ENCODE data around the gene TNRC6B. TPM values are rescaled to one million over a fixed set of nuclear protein-coding genes. Genes with fewer than 3 reads are reported as not detected.

The TNRC6B gene
- total RNA-seq, 1 experiment from 2014 or later, result 44.6 TPM

GRCh38 chr22:40348025-40348658 lies 170.4 kb downstream of the TNRC6B start:
- peaks cover 12% of the 10 kb centered on the region for H3K4me1 Mint-ChIP-seq (ENCODE audit: low read depth, unreplicated experiment)
- CTCF ChIA-PET, result interaction anchor here (1.2 to 1.4 kb wide), 2 partner anchors 293 to 304 kb away, joined by 4 read pairs; no protein-coding TSS in a partner anchor
- H3K36me3 Mint-ChIP-seq (ENCODE audit: insufficient read depth, unreplicated experiment), result peaks cover 56% of the 10 kb centered on the region
- H3K27me3 Mint-ChIP-seq (ENCODE audit: unreplicated experiment), result no peaks in the 10 kb centered on the region
- TF ChIP-seq, protein P1, sequence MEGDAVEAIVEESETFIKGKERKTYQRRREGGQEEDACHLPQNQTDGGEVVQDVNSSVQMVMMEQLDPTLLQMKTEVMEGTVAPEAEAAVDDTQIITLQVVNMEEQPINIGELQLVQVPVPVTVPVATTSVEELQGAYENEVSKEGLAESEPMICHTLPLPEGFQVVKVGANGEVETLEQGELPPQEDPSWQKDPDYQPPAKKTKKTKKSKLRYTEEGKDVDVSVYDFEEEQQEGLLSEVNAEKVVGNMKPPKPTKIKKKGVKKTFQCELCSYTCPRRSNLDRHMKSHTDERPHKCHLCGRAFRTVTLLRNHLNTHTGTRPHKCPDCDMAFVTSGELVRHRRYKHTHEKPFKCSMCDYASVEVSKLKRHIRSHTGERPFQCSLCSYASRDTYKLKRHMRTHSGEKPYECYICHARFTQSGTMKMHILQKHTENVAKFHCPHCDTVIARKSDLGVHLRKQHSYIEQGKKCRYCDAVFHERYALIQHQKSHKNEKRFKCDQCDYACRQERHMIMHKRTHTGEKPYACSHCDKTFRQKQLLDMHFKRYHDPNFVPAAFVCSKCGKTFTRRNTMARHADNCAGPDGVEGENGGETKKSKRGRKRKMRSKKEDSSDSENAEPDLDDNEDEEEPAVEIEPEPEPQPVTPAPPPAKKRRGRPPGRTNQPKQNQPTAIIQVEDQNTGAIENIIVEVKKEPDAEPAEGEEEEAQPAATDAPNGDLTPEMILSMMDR (IDR thresholded peaks at IDR 0.05; ENCODE audit: unreplicated experiment), result peak; percentile 66
- peak; percentile 55 for DNase-seq
- intact Hi-C loops (cut with micrococcal nuclease; ENCODE audit: unreplicated experiment), result loop anchor here (5.0 kb wide), 1 partner anchor 191 kb away; no protein-coding TSS in a partner anchor
- H3K4me3 Mint-ChIP-seq (ENCODE audit: low read depth, unreplicated experiment), result peak overlapping the region; percentile 88
- peak overlapping the region; percentile 43 for H3K27ac Mint-ChIP-seq (ENCODE audit: unreplicated experiment)
- no TSS peak for BruUV-seq (replicated peaks)
- no peaks in the 10 kb centered on the region for H3K9me3 Mint-ChIP-seq (ENCODE audit: low read depth, unreplicated experiment)

GRCh38 chr22:40352763-40353162 lies 175.0 kb downstream of the TNRC6B start:
- H3K36me3 Mint-ChIP-seq (ENCODE audit: insufficient read depth, unreplicated experiment), result peaks cover 54% of the 10 kb centered on the region
- no peak for DNase-seq
- H3K27ac Mint-ChIP-seq (ENCODE audit: unreplicated experiment), result no peak overlapping the region
- no peaks in the 10 kb centered on the region for H3K27me3 Mint-ChIP-seq (ENCODE audit: unreplicated experiment)
- BruUV-seq (replicated peaks), result no TSS peak
- H3K4me3 Mint-ChIP-seq (ENCODE audit: low read depth, unreplicated experiment), result no peak overlapping the region
- TF ChIP-seq, protein P1 (IDR thresholded peaks at IDR 0.05; ENCODE audit: unreplicated experiment), result no peak
- intact Hi-C loops (cut with micrococcal nuclease; ENCODE audit: unreplicated experiment), result no loop called here
- CTCF ChIA-PET, result no interaction called here
- no peaks in the 10 kb centered on the region for H3K9me3 Mint-ChIP-seq (ENCODE audit: low read depth, unreplicated experiment)
- peaks cover 5% of the 10 kb centered on the region for H3K4me1 Mint-ChIP-seq (ENCODE audit: low read depth, unreplicated experiment)

DNA sequence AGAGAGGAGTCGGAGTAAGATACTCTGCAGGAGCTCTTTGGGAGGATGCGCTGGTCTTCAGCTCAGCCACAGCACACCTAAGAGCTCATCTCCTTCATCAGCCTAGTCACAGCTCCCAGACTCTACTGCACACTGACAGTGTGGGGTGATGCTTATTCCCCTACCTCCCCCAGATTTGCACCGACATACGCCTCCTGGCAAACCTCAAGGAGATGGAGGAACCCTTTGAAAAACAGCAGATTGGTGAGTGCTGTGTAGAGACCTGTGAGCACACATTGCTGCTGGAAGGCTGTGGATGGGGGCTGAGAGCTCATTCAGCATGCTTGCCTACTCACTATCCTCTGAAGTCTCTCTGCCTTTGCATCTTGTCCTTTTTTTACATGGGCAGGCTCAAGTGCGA lies 183.4 kb downstream of the TNRC6B start:
- intact Hi-C loops (cut with micrococcal nuclease; ENCODE audit: unreplicated experiment), result no loop called here
- peaks cover 78% of the 10 kb centered on the region for H3K36me3 Mint-ChIP-seq (ENCODE audit: insufficient read depth, unreplicated experiment)
- no peak overlapping the region for H3K4me3 Mint-ChIP-seq (ENCODE audit: low read depth, unreplicated experiment)
- TF ChIP-seq, protein P1 (IDR thresholded peaks at IDR 0.05; ENCODE audit: unreplicated experiment), result no peak
- CTCF ChIA-PET, result no interaction called here
- no peaks in the 10 kb centered on the region for H3K9me3 Mint-ChIP-seq (ENCODE audit: low read depth, unreplicated experiment)
- H3K4me1 Mint-ChIP-seq (ENCODE audit: low read depth, unreplicated experiment), result no peaks in the 10 kb centered on the region
- no peaks in the 10 kb centered on the region for H3K27me3 Mint-ChIP-seq (ENCODE audit: unreplicated experiment)
- no peak overlapping the region for H3K27ac Mint-ChIP-seq (ENCODE audit: unreplicated experiment)
- BruUV-seq (replicated peaks), result no TSS peak
- DNase-seq, result no peak

DNA sequence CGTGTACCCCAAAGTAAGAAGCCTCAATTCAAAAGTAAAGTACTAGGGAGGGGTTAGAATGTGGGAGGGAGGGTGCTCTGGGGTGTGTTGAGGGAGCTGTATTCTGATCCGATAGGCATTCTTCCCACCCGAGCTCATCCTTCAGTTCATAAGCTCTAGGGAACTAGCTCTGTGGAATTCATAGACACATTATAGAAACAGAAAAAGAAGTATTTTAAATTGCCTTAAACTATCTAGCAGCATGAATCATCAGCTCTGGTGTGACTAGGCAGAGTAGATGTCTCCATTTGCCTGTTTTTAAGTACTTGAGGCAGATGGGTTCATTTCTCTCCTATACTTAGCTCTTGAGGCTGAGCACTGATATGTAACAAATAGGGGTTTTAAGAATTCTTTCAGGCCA lies 185.3 kb downstream of the TNRC6B start:
- no peak overlapping the region for H3K27ac Mint-ChIP-seq (ENCODE audit: unreplicated experiment)
- no peak overlapping the region for H3K4me3 Mint-ChIP-seq (ENCODE audit: low read depth, unreplicated experiment)
- H3K36me3 Mint-ChIP-seq (ENCODE audit: insufficient read depth, unreplicated experiment), result peaks cover 74% of the 10 kb centered on the region
- no peaks in the 10 kb centered on the region for H3K27me3 Mint-ChIP-seq (ENCODE audit: unreplicated experiment)
- H3K4me1 Mint-ChIP-seq (ENCODE audit: low read depth, unreplicated experiment), result no peaks in the 10 kb centered on the region
- CTCF ChIA-PET, result interaction anchor here (0.7 kb wide), 1 partner anchor 555 kb away, joined by 4 read pairs; no protein-coding TSS in a partner anchor
- TF ChIP-seq, protein P1 (IDR thresholded peaks at IDR 0.05; ENCODE audit: unreplicated experiment), result no peak
- no peaks in the 10 kb centered on the region for H3K9me3 Mint-ChIP-seq (ENCODE audit: low read depth, unreplicated experiment)
- no peak for DNase-seq
- no TSS peak for BruUV-seq (replicated peaks)
- intact Hi-C loops (cut with micrococcal nuclease; ENCODE audit: unreplicated experiment), result no loop called here
